Mucosa of rectum (tissue), 2 donors: ENCODE measurements around the gene PITHD1.
"Not testable (repeated sequence)": the region's sequence is repeated elsewhere in the genome, so short reads cannot be mapped to it uniquely, and the experiment has no call there.

ENCODE experiments used
- H3K27ac ChIP-seq, 2 donors: one replicate each; pipeline ENCODE4 v1.7.0; 2013; ENCODE audit warnings: inconsistent platforms in 2 of 2, low read depth in 2 of 2, low read length in 2 of 2
- H3K27me3 ChIP-seq, 2 donors: one replicate each; pipeline ENCODE4 v1.7.0; 2013; ENCODE audit warnings: low read length in 2 of 2; ENCODE audit not compliant: control insufficient read depth in 2 of 2, insufficient read depth in 2 of 2
- H3K36me3 ChIP-seq, 2 donors: one replicate each; pipeline ENCODE4 v1.7.0; 2013; ENCODE audit warnings: low read length in 2 of 2; ENCODE audit not compliant: control insufficient read depth in 2 of 2, insufficient read depth in 2 of 2
- H3K4me1 ChIP-seq, 2 donors: one replicate each; pipeline ENCODE4 v1.7.0; 2013; ENCODE audit warnings: low read length in 2 of 2, mild to moderate bottlenecking in 1 of 2; ENCODE audit not compliant: control insufficient read depth in 2 of 2, insufficient read depth in 2 of 2
- H3K4me3 ChIP-seq, 2 donors: one replicate each; pipeline ENCODE4 v1.7.0; 2013; ENCODE audit warnings: low read length in 2 of 2
- H3K9ac ChIP-seq, 2 donors: one replicate each; pipeline ENCODE4 v1.7.0; 2013; ENCODE audit warnings: low read length in 2 of 2, low read depth in 1 of 2, mild to moderate bottlenecking in 1 of 2
- H3K9me3 ChIP-seq, 2 donors: one replicate each; pipeline ENCODE4 v1.7.0; 2013; ENCODE audit warnings: low read length in 2 of 2; ENCODE audit not compliant: control insufficient read depth in 2 of 2
- donor health status: healthy.
- donor health status: Normal muscosa, but diverticular disease.

Gene PITHD1

DNA sequence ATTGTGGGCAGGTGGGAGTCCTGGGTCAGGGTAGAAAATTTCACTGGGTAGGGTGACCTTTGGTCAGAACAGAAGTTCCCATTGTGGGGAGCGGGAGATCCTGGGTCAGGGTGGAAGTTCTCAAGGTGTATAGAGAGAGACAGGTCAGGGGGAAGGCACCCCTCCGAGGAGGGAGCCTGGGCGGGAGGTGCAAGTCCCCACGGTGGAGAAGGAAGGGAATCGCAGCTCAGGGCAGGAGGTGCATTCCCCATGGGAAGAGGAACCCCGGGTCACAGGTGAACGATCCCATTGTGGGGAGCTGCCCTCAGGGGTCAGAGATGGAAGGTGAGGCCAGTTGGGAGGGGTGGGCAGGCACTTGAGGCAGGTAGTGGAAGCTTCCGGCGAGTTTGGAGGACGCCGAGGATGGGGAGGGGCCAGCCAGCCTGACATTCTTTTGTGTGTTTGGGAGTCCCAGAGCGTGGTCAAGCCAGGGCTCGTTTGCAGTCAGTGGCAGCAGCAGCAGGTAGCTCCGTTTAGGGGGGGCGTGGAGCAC, 13.4 kb downstream of the PITHD1 start:
- peak overlapping the region; percentile 77 to 87 for H3K9ac ChIP-seq
- peak overlapping the region; percentile 65 to 67 for H3K27ac ChIP-seq
- H3K4me1 ChIP-seq, result peaks cover 26 to 35% of the 10 kb centered on the region in 2 donors
- peak overlapping the region; percentile 72 to 91 for H3K4me3 ChIP-seq
- peaks cover 26 to 27% of the 10 kb centered on the region in 2 donors for H3K36me3 ChIP-seq
- no peaks in the 10 kb centered on the region for H3K9me3 ChIP-seq
- no peaks in the 10 kb centered on the region for H3K27me3 ChIP-seq

DNA sequence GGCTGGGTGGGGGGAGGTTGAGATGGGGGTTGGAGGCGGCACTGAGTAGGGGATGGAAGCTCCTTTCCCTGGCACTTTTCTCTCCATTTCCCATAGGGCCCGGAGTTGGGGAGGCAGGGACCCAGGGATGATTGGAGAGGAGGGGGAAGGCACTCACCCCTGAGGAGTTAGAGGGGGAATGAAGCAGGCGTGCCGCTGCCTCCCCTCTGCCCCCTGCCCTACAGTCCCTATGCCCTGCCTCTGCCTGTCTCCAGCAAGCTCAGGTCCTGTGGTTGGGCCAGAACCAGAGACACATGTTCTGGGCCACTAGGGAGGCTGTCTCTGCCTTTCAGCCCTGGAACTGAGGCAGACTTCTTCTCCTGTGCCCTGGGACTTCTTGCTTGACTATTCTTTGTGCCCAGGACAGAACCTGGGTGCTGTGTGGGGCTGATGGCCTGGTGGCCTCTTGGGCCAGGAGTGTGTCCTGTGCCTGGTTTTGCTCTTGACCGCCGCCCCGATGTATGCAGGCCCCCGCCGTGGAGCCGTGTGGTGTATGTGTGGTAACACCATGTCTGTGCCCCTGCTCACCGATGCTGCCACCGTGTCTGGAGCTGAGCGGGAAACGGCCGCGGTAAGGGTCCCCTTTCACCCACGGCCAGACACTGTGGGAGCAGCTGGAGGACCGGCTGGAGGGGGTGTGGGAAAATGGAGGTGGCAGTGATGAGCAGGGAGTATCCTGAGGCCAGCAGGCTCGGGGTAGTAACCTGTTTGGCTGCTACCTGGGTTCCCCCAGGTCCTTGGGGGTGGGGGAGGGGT, 14.1 kb downstream of the PITHD1 start:
- H3K4me1 ChIP-seq, result peaks cover 32 to 42% of the 10 kb centered on the region in 2 donors
- H3K9me3 ChIP-seq, result no peaks in the 10 kb centered on the region
- peak overlapping the region; percentile 41 to 72 for H3K4me3 ChIP-seq
- peaks cover 20 to 28% of the 10 kb centered on the region in 2 donors for H3K36me3 ChIP-seq
- no peak overlapping the region for H3K27ac ChIP-seq
- no peaks in the 10 kb centered on the region for H3K27me3 ChIP-seq
- peak overlapping the region in 1 of 2 donors; percentile 77 for H3K9ac ChIP-seq

DNA sequence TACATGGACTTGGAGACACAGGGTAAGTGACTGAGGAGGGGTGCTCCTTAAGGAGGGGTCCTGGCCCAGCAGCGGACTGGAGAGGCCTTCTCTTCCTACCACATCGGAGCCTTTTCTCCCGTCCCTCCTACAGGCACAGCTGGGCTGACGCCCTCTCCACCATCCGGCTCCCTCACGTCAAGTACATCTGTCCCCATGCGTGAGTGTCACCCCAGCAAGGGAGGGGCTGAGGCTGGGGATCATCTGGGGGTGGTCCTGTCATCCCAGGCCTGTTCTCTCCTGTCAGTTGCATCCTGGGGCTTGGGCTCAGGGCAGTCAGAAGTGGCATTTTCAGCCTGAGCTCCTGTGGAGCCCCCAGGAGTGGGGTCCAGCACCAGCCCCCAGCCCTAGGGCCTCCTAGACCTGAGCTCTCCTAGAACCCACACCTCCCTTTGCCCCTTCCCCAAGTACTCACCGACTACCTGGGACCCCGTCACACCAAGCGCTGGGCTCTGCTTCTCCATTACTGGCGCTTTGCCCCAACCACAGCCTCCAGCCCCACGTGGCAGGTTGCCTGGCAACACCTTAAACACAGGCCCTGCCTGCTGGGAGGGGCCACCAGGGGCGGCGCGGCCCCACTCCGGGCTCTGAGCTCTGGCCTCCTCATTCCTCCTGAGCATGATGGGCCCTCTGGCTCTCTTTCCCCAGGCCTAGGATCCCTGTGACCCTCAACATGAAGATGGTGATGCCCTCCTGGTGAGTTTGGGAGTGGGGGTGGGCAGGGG, 15.0 kb downstream of the PITHD1 start:
- Histone ChIP-seq H3K36me3 (peaks cover 22 to 31% of the 10 kb centered on the region in 2 donors), H3K4me1 (peaks cover 32 to 51% of the 10 kb centered on the region in 2 donors), H3K4me3 (peak overlapping the region in 1 of 2 donors; percentile 21), H3K27me3 (no peaks in the 10 kb centered on the region), H3K27ac (peak overlapping the region in 1 of 2 donors; percentile 4), H3K9ac (no peak overlapping the region), H3K9me3 (no peaks in the 10 kb centered on the region)

DNA sequence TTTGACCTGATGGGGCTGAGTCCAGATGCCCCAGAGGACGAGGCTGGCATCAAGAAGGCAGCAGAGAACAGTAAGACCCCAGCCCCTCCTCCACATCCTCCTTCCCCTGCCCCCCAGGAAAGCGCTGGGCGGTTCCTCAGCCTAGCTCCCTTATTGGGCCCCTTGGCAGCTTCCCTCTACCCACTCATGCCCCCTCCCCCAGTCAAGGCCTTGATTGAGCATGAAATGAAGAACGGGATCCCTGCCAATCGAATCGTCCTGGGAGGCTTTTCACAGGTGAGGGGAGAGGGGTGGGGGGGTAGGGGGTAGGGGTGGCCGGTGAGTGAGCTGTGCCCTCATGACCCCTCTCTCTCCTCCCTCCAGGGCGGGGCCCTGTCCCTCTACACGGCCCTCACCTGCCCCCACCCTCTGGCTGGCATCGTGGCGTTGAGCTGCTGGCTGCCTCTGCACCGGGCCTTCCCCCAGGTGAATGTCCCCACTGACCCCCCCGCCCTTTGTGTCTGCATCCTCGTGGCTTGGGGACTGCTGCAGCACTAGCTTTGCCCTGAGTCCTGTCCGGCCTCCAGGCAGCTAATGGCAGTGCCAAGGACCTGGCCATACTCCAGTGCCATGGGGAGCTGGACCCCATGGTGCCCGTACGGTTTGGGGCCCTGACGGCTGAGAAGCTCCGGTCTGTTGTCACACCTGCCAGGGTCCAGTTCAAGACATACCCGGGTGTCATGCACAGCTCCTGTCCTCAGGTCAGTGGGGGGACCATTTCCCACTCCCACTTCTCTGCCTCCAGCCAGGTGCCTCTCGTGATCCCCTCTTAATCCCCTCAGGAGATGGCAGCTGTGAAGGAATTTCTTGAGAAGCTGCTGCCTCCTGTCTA, 15.9 kb downstream of the PITHD1 start:
- H3K36me3 ChIP-seq, result peaks cover 25 to 31% of the 10 kb centered on the region in 2 donors
- H3K9me3 ChIP-seq, result no peaks in the 10 kb centered on the region
- no peak overlapping the region for H3K9ac ChIP-seq
- H3K4me1 ChIP-seq, result peaks cover 36 to 60% of the 10 kb centered on the region in 2 donors
- peak overlapping the region in 1 of 2 donors; percentile 4 for H3K27ac ChIP-seq
- no peaks in the 10 kb centered on the region for H3K27me3 ChIP-seq
- no peak overlapping the region for H3K4me3 ChIP-seq

DNA sequence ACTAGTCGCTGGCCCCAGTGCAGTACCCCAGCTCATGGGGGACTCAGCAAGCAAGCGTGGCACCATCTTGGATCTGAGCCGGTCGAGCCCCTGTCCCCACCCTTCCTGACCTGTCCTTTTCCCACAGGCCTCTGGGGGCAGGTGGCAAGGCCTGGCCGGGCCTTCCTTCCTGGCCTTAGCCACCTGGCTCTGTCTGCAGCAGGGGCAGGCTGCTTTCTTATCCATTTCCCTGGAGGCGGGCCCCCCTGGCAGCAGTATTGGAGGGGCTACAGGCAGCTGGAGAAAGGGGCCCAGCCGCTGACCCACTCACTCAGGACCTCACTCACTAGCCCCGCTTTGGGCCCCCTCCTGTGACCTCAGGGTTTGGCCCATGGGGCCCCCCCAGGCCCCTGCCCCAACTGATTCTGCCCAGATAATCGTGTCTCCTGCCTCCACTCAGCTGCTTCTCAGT, 16.5 kb downstream of the PITHD1 start:
- H3K9ac ChIP-seq, H3K27me3 ChIP-seq, H3K4me3 ChIP-seq, H3K27ac ChIP-seq, H3K9me3 ChIP-seq: not testable (repeated sequence)
- Histone ChIP-seq H3K36me3 (peaks cover 25 to 31% of the 10 kb centered on the region in 2 donors), H3K4me1 (peaks cover 42 to 66% of the 10 kb centered on the region in 2 donors)

DNA sequence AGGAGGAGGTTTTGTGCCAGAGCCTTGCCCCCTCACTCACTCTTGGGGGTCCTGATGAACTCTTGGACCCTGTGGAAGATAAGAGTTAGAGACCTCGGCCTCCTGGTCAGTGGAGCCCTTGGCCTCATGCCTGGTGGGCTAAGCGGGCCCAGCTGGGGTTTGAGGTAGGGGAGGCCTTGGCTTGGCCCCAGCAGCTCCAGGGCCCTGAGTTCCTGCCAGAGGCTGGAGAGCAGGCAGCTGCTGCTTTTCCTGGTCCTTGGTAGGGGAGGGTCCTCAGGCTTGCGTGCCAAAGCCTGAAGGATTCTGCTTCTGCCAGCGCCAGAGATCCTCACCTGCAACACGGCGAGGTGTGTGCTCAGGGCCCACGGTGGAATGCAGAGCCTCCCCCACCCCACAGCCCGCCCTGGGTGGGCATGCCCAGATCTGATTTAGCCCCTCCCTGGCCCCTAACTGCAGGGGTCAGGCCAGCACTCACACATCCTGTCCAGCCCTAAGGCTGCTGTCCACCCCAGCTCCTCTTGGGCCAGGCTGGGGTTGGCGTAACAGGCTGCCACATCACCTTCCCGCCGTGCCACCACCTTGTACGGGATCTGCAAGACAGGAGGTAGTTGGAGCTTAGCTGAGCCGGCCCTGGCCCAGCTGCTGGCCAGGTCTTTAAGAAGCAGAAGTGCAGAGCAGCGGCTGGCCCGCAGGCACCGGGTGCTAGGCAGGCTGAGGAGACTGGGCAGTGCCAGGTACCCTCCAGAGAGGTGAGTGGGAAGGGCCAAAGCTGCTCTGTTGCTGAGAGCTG, 17.7 kb downstream of the PITHD1 start:
- no peak overlapping the region for H3K4me3 ChIP-seq
- H3K9ac ChIP-seq, result no peak overlapping the region
- no peaks in the 10 kb centered on the region for H3K27me3 ChIP-seq
- peaks cover 25 to 31% of the 10 kb centered on the region in 2 donors for H3K36me3 ChIP-seq
- peaks cover 40 to 61% of the 10 kb centered on the region in 2 donors for H3K4me1 ChIP-seq
- H3K27ac ChIP-seq, result no peak overlapping the region
- no peaks in the 10 kb centered on the region for H3K9me3 ChIP-seq

- H3K27ac ChIP-seq, result peak overlapping the region; percentile 65 to 80
- peak overlapping the region in 1 of 2 donors; percentile 20 for H3K4me3 ChIP-seq
- peaks cover 25 to 31% of the 10 kb centered on the region in 2 donors for H3K36me3 ChIP-seq
- no peaks in the 10 kb centered on the region for H3K9me3 ChIP-seq
- H3K9ac ChIP-seq, result peak overlapping the region; percentile 23 to 24
- no peaks in the 10 kb centered on the region for H3K27me3 ChIP-seq
- peaks cover 42 to 64% of the 10 kb centered on the region in 2 donors for H3K4me1 ChIP-seq
Observed at GRCh38 chr1:23796466-23797271, 18.5 kb downstream of the PITHD1 start.

DNA sequence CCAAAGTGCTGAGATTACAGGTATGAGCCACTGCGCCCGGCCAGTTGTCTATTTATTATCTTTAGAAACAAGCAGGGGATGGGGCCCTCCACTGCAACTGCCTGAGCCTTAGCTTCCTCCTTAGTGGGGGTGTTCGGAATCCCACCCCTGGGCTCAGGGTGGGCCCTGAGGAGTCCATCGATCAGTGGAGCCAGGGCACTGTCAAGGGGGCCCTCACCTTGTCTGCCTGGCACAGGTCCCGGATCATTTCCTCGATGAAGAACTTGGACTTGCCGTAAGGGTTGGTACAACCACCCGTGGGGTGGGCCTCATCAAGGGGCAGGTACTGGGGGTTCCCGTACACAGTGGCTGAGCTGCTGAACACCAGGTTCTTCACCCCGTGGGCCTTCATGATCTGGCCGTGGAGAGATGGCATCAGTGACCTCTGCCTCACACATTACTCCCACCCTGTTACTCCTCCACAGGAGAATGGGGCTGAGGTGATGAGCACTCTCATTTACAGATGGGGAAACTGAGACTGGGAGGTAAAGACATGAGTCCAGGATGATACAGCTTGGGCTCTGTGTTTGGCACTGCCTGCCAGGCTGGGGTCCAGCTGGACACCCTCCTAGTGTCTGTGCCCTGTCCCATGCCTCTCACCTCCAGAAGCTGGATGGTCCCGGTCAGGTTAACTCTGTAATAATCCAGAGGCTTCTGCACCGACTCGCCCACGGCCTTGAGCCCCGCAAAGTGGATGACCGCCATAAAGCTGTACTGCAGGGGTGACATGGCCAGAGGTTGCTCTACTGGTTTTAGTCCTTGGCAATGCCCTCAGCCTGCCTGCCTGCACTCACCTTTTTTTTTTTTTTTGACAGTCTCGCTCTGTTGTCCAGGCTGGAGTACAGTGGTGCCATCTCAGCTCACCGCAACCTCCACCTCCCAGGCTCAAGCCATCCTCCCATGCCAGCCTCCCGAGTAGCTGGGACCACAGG, 19.5 kb downstream of the PITHD1 start:
- H3K9ac ChIP-seq, result peak overlapping the region in 1 of 2 donors; percentile 98
- H3K9me3 ChIP-seq, result no peaks in the 10 kb centered on the region
- peaks cover 28 to 31% of the 10 kb centered on the region in 2 donors for H3K36me3 ChIP-seq
- H3K27ac ChIP-seq, result peak overlapping the region in 1 of 2 donors; percentile 99
- H3K27me3 ChIP-seq, result no peaks in the 10 kb centered on the region
- peaks cover 35 to 55% of the 10 kb centered on the region in 2 donors for H3K4me1 ChIP-seq
- peak overlapping the region; percentile 26 to 93 for H3K4me3 ChIP-seq
